Measurements from ENCODE around the gene ARMC9.

ARMC9 gene

DNA sequence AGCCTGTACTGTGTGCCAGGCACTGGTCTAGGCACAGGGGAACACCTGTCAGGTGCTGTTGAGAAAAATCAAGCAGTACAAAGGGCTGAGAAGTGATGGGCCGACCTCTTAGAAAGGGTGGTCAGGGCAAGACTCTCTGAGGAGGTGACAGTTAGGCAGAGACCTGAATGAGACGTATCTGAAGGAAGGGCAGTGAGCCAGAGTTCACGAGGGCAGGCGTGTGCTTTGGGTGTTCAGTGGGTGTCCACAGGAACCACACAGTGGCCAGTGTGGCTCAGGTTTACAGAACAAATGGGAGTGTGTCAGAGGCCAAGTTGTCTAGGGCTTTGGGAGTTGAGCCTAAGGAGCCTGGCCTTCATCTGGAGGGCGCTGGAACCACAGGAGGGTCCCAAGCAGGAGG is 6.2 kb downstream of the ARMC9 start:
- no peak for DNase-seq (ENCODE audit: low read depth)

DNA sequence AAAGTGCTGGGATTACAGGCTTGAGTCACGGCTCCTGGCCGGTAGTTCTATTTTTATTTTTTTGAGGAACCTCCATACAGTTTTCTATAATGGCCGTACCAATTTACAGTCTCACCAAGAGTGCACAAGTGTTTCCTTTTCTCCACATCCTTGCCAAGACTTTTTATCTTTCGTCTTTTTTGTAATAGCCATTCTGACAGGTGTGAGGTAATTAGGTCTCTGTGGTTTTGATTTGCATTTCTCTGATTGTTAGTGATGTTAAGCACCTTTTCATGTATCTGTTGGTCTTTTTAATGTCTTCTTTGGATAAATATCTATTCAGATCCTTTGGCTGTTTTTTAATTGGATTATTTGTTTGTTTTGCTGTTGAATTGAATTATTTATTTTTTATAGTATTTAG is 9.3 kb downstream of the ARMC9 start:
- no peak for DNase-seq (ENCODE audit: low read depth)

DNA sequence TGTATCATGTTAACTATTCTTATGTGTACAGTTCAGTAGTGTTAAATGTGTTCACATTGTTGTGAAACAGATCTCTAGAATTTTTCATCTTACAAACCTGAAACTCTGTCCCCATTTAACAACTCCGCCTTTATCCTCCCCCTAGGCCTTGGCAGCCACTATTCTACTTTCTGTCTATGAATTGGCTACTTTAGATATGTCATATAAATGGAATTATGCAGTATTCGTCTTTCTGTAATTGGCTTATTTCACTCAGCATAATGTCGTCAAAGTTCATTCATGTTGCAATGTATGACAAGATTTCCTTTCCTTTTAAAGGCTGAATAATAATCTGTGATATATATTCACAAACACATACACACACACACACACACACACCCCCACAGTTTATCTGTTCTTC is 12.4 kb downstream of the ARMC9 start:
- DNase-seq (ENCODE audit: low read depth), result no peak

DNA sequence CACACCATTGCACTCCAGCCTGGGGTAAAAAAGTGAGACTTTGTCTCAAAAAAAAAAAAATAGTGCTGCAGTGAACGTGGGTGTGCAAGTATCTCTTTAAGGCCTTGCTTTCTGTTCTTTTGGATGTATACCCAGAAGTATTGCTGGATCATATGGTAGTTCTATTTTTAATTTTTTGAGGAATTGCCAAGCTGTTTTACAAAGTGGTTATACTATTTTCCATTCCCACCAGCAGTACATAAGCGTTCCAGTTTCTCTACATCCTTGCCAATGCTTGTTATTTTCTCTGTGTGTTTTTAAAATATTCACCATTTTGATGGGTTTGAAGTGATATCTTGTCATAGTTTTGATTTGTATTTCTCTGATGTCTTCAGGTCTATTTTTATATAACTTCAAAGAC is 13.1 kb downstream of the ARMC9 start:
- DNase-seq (ENCODE audit: low read depth), result no peak

DNA sequence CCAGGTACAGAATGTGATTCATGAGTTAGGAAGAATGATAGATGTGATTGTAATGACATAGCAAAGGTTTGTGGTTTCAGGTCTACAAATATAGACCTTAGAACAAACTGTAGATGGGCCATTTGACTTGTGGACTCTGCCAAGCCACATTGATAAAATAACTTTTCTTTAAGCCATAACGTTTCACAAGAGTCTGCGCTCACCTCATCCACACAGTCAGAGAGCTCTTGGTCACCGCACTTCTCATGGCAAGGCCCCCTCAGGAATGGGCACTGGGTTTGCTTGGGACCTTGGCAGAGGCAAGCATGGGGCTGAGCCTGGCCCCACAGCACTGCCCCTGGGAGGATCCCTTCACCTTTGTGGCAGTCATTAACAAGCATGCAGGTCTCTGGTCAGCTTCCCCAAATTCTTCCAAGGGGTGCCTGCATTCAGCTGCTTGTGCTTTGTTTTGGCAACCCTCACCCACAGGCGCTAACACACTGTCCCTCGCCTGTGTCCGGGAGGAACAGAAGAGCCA is 14.0 kb downstream of the ARMC9 start:
- no peak for DNase-seq (ENCODE audit: low read depth)

DNA sequence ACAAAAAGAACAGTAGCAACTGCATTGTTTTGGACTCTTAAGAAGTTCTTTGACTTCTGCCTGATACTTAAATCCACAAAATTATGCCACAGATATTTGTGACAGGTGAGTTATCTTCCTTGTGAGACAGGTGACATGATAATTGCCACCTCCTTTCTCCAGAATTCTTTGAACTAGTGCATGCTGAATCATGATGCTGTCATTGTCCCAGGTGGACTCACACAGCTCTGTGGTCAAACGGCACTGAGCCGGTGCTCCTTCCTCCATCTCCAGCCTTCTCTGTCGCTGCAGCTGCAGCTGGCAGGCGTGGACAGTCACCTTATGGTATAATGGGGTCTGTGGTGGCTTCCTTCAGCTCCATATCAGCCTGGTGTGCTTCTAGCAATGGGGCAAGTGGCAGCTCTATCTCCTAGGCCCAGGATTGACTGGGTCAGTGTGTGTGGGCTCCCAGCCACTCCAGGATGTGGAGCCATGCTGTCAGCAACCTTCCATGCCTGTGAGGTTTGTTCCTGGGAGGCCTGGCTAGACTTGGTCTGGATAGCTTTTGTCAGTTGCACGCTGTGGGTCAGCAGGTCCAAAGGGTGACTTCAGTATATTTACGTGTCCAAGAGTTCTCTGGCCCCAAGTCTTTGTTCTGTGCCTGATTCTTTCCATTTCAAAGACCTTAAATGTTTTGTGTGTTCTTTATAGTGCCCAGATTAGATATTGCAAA is 15.7 kb downstream of the ARMC9 start:
- no peak for DNase-seq (ENCODE audit: low read depth)

DNA sequence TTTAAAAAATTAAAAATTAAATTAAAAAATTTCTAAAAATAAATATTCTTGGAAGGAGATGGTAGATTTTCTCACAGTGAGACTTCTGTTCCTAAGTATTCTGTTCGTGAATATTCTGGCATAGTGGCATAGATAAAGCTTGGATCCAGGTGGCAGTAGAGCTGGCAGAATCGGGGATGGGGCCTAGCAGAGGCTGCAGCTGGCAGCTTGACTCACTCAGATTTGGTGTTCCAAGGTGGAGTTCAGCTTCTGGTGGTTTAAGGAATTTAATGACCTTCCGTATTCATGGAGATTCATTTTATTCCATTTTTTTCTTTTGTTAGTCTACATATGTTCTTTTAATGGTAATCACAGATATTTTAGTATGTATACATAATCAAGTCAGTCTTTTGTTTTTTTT is 19.9 kb downstream of the ARMC9 start:
- no peak for DNase-seq (ENCODE audit: low read depth)

DNA sequence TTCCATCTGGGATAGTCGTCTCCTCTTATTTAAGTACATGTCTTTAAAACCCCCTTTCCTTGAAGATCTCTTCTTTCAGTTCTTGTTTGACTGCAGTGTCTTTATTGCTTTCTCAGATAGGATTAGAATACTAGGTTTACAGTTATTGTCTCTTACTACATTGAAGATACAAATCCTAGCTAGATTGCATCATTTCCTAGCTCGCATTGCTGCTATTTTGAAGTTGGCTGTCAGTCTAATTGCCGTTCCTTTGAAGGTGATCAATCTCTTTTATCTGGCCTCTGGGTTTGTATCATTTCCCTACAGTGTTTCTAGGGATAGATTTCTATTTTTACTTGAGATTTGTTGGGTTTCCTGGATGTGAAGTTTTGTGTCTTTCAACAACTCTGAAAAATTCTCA is 20.9 kb downstream of the ARMC9 start:
- DNase-seq (ENCODE audit: low read depth), result no peak

DNA sequence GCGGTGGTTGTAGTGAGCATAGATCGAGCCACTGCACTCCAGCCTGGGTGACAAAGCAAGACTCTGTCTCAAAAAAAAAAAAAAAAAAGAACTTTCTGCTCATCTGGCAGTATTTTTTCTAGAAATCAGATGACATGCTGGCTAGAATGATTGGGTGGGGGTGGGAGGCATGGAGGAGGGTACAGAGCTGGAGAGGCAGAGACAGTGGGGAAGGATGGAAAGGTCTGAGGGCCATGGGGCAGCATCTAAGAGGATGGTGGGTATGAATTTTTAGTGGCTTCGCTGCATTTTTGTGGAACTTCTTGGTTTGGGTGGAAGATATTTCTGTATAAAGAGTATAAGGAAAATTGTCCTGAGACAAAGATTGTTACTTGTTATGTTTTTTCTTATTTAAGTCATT is 23.3 kb downstream of the ARMC9 start:
- no peak for DNase-seq (ENCODE audit: low read depth)

DNA sequence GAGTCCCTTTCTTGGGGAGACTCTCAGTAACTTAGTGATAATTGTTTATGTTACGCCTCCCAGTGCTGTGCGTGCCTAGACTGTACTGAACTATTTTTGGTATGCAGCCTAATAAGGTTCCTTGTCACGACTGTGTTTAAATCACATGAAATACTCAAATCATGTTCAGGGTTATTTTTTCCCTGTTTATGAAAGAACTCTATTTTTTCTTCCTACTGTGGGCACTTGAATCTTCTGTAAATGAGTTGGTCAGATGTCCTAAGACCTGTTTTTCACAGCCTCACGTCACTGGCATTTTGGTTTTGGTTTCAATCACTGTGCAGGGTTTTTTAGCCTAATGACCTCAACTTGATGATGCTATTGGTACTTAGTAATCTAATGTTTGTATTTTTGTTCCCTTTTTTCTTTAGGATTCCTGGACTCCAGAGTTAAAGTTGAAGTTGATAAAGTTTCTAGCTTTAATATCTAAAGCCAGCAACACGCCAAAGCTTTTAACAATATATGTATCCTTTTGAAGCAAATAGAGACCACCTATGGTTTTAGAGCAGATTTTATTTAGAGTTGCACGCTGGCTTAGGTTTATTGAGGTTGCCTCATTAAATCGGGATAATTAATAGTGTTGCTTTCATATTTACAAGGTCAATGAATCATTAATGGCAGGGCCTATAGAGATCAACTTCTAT is 24.0 kb downstream of the ARMC9 start:
- no peak for DNase-seq (ENCODE audit: low read depth)

DNA sequence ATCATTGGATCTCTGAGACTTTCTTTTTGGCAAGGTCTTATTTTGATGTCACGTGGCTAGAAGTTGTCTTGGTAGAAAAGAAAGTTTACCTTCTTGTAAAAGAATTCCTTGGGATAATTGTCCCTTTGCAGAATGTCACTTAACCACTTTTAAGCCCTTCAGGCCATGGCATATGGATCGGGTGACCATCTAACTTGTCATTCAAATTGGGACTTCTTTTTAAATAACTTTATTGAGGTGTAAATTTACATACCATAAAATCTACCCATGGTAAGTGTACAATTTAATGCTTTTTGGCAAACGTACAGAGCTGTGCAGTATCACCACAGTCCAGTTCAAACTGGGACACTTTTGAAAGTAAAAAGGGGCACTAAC is 24.6 kb downstream of the ARMC9 start:
- no peak for DNase-seq (ENCODE audit: low read depth)

DNA sequence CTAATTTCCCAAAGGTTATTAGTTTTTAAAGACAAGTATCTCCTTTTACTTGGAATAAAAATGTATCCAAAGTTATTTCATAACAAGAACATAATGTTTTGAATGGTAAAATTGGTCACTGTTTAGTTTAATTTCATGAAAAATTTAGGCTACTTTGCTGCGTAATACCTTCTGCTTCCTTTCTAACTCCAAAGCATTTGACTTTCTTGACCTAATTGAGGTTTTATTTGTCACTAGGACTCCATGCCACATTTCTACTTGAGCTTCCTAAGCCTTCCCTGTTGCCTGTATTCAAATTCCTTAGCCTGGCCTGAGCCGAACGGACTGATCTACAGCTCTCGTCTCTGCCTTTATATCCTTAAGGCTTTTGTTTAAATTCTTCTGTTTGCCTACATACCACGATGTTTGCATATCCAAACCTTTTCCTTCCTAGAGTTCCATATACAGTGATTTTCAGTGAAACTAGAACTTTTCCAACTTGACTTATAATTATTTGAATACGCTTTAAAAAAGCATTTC is 25.1 kb downstream of the ARMC9 start:
- no peak for DNase-seq (ENCODE audit: low read depth)

DNA sequence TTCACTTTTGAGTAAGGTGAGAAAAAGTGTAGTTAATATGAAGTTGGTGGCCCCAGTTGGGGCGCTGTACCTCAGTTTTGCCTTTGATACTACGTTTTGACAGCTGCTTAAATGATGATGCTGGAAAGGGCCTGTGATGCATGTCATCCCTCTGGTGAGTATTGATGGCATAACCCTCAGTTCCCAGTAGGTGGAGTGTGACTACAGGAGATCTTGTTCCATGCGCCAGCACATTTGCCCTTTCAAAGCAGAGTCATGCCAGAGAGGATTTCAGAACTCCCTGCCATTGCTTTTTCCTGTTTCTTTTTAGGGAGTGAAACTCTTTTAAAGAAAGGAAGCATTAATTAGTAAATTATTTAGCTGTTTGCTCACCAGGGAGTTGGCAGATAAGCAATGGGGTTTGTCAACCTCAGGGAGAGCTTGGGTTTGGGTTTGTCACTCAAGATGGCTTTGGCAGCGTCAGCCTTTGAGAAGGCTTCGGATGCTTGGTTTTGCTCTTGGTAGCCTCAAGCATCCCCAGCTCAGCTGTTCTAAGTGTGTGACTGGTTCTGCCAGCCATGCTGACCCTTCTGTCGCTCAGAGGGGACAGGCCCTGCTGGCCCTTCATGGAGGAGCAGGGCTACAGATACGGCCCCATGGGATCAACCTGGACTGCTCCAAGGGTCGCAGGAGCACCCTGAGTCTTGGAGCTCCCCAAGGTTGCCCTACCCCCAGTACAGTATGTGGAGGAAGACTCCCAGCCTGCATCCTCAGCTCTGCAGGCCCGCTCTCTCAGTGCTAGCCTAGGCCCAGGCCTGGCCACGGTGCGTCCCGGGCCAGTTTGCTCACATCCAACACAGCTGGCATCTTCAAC is 29.1 kb downstream of the ARMC9 start:
- no peak for DNase-seq (ENCODE audit: low read depth)

DNA sequence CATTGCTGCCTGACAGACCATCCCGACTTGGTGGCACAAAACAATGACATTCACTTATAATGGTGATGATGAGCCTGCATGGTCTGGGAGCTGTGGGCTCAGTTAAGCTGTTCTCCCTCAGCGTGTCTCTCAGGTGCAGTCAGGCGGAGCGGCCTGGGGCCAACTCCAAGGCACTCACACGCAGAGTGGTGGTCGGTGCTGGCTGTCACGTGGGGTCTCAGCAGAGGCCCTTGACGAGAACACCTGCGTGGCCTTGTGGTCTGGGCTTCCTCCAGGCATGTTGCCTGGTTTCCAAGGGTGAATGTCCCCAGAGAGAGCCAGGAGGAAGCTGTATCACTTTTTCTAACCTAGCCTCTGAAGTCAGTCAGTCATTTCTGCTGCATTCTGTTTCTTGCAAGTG is 29.8 kb downstream of the ARMC9 start:
- DNase-seq (ENCODE audit: low read depth), result no peak

DNA sequence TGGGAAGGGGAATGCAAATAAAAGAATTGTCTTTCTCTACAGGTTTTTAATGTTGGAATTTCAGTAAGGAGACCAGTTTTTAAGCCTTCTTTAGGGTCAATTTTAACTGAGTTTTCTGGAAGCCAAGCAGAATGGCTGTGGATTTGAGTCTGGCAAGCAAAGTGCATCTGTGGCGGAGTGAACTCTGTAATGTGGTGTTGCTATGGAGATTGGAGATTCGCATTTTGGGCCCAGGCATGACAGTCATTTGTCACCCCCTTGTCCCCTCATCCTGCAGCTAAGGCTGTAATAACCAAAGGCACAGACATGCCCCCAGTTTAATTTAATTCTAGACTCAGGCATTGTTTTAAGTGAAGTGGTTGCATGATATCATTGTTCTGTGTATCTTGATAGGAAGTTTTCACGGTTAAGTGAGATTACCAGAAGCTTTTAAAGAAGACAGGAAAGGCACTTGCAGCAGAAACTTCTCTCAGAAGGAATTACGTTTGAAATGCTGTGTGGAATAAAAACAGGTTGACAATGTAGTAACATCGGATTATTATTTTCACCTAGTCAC is 30.6 kb downstream of the ARMC9 start:
- DNase-seq (ENCODE audit: low read depth), result no peak

DNA sequence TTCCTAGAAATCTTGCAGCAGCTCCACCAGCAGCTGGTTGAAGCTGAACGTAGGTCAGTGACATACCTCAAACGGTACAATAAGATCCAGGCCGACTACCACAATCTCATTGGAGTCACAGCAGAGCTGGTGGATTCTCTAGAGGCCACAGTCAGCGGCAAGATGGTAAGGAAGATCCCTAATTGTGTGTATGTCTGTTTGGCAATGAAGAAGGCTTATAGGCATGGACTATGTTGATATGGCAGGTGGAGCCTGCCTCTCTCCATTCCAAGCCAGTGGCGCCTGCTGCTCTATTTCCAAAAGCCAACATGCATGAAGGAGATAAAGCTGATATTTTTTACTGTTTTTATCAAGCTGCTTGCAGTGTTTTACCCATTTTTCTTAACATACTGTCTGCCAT is 36.8 kb downstream of the ARMC9 start:
- DNase-seq (ENCODE audit: low read depth), result no peak

DNA sequence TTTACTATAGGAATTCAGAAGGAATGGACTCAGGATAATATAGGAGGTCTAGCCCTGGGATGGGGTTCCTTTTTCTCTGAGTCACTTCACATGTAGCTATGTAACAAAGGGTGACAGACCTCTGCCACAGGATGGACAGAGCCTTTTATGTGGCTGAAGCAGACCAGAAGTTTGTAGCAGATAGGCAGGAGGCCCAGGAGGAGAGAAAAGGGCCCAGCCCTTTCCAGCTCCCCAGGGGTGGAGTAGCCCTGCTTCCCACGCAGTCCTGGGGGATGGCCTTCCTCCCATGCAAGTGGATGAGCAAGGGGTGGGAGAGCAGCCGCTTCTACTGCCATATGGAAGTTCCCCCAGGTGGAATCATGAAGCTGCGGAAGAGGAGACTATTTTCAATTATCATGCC is 40.3 kb downstream of the ARMC9 start:
- no peak for DNase-seq (ENCODE audit: low read depth)

DNA sequence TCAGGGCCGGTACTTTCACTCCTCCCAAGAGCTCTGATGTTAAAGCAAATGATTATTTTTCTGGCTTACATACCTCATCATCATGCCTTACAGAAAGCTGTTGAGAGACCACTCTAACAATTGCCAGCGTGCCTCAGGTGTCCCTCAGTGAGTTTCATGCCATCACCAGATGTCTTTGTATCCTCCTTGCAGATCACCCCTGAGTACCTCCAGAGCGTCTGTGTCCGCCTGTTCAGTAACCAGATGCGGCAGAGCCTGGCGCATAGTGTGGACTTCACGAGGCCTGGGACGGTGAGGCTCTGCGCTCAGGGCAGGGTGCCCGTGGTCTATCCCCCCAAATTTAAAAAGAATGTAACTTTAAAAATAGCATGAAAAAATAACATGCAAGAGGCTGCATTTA is 41.3 kb downstream of the ARMC9 start:
- DNase-seq (ENCODE audit: low read depth), result no peak

DNA sequence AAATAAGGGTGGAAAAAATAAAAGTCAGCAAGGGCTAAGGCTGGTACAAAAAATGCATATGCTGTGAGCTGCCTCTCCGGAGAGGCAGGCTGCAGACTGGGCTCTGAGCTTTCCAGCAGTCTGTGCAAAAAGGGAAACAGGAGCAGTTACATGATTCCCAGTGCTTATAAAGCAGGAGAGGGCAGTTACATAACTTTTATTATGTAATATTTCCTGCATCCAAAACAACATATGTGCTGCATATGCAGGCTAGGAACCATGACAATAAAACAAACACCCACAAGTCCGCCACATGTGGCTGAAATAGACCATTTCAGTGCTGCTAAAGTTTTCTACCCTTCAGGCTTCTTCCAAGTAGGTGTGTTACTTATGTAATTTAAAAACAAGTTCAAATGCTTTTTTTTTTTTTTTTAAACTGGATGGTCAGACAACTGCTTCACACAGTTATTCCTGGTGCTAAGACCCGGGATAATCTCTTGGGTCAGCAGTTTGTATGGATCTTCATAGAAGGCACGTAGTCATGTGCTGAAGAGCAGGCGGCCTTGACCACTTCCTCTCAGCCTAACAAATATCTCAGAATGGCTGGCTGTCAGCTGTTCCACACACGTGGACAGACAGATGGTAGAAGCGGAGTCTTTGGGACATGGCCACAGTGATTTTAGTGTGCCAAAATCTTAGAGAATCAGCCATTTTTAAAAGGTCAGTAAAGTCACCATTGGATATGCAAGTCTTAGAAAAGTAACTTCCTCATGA is 43.5 kb downstream of the ARMC9 start:
- DNase-seq (ENCODE audit: low read depth), result no peak

DNA sequence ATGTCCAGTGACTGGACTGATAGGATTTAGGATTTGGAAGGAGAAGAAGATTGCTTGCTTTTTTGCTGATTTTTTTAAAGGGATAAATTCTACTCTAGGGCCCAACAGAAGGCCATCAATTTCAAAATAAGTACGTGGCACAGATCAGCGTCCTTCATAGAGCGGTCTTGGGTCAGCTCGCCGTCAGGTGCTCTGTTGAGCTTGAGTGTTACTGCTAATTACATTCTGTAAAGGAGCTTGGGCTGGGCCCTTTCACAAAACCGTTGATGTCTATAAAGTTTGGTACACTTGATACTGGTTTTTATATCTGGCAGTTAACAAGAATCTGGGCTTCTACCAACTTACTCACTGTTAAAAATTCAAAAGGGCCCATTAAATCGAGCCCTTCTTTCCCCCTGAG is 45.4 kb downstream of the ARMC9 start:
- no peak for DNase-seq (ENCODE audit: low read depth)

DNA sequence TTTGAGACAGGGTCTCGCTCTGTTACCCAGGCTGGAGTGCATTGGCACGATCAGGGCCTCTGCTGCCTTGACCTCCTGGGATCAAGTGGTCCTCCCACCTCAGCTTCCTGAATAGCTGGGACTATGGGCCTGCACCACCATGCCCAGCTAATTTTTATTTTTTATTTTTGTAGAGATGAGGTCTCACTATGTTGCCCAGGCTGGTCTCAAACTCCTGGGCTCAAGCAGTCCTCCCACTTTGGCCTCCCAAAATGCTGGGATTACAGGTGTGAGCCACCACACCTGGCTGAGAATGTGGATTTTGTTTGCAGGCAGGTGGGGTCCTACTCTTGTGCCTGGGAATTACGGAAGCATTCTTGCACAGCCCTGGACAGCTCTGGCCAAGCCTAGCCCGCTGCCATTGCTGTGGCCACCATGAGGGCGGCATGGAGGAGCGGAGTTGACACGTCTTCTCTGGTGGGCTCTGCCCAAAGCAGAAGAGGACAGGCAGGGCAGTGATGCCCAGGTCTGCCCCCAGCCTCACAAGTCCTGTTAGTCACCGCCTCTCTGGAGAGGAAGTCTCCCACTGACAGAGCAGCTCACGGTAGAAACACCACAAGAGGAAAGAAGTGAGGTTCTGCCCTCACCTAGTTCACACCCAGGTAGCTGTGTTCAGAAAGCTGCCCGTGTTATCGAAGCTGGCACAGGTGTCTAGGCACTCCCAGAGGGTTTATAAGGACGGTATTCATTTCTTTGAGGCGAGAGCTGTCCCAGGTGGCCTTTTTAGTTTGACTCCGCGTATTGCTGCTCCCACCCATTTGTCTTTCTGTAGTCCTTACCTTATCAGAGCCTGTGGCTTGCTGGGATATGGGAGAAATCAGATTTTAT is 46.2 kb downstream of the ARMC9 start:
- DNase-seq (ENCODE audit: low read depth), result no peak

Measured in stimulated activated CD8-positive, alpha-beta memory T cell treated with anti-CD3 and anti-CD28 coated beads, Interleukin-15, amount 100 ng/mL, for 1 hour (primary cell).